T-helper 2 cell treated with Interferon-gamma antibody and Interleukin-4, amounts not matched to agents 5 μg/mL and 100 μg/mL, for 36 hours (primary cell): ENCODE results near the gene TUB.

Experiments used
- DNase-seq: peaks from one replicate; pipeline ENCODE4 v3.0.0; 2021; ENCODE audit warnings: low spot score
- H3K27ac Mint-ChIP-seq: one replicate; pipeline ENCODE4 v1.8.0; 2021; ENCODE audit warnings: mild to moderate bottlenecking, mixed read lengths
- H3K27me3 Mint-ChIP-seq: one replicate; pipeline ENCODE4 v1.8.0; 2021; ENCODE audit warnings: low read depth, mixed read lengths
- H3K36me3 Mint-ChIP-seq: one replicate; pipeline ENCODE4 v1.8.0; 2021; ENCODE audit warnings: low read depth, mixed read lengths
- H3K4me1 Mint-ChIP-seq: one replicate; pipeline ENCODE4 v1.8.0; 2021; ENCODE audit warnings: low read depth, mixed read lengths
- H3K4me3 Mint-ChIP-seq: one replicate; pipeline ENCODE4 v1.8.0; 2022; ENCODE audit warnings: mild to moderate bottlenecking, moderate library complexity, mixed read lengths
- H3K9me3 Mint-ChIP-seq: one replicate; pipeline ENCODE4 v1.8.0; 2021; ENCODE audit warnings: mixed read lengths

Gene TUB

GRCh38 chr11:8038811-8039529 is 42.0 kb upstream of the TUB start:
- Mint-ChIP-seq H3K4me3 (no peak overlapping the region), H3K27ac (no peak overlapping the region)
- DNase-seq, result no peak

GRCh38 chr11:8039530-8040260 is 41.3 kb upstream of the TUB start:
- no peaks in the 10 kb centered on the region for H3K9me3 Mint-ChIP-seq
- H3K36me3 Mint-ChIP-seq, result no peaks in the 10 kb centered on the region
- H3K4me1 Mint-ChIP-seq, result no peaks in the 10 kb centered on the region
- peaks cover 9% of the 10 kb centered on the region for H3K27me3 Mint-ChIP-seq
- no peak overlapping the region for H3K4me3 Mint-ChIP-seq
- DNase-seq, result no peak
- H3K27ac Mint-ChIP-seq, result no peak overlapping the region

More at GRCh38 chr11:8038811-8039529, 42.0 kb upstream of the TUB start:
- Mint-ChIP-seq H3K27me3 (peaks cover 5% of the 10 kb centered on the region), H3K9me3 (no peaks in the 10 kb centered on the region), H3K36me3 (no peaks in the 10 kb centered on the region), H3K4me1 (no peaks in the 10 kb centered on the region)

- H3K27me3 Mint-ChIP-seq, result peaks cover 14% of the 10 kb centered on the region
These were observed 40.6 kb upstream of the TUB start for GRCh38 chr11:8040261-8040920.

GRCh38 chr11:8040921-8041285 is 40.1 kb upstream of the TUB start:
- no peak overlapping the region for H3K27ac Mint-ChIP-seq
- no peaks in the 10 kb centered on the region for H3K9me3 Mint-ChIP-seq
- H3K36me3 Mint-ChIP-seq, result no peaks in the 10 kb centered on the region
- H3K4me3 Mint-ChIP-seq, result no peak overlapping the region
- no peaks in the 10 kb centered on the region for H3K4me1 Mint-ChIP-seq
- H3K27me3 Mint-ChIP-seq, result peaks cover 18% of the 10 kb centered on the region
- DNase-seq, result no peak

More at GRCh38 chr11:8040261-8040920, 40.6 kb upstream of the TUB start:
- H3K4me1 Mint-ChIP-seq, result no peaks in the 10 kb centered on the region
- H3K9me3 Mint-ChIP-seq, result no peaks in the 10 kb centered on the region
- H3K27ac Mint-ChIP-seq, result no peak overlapping the region
- H3K36me3 Mint-ChIP-seq, result no peaks in the 10 kb centered on the region
- no peak for DNase-seq
- H3K4me3 Mint-ChIP-seq, result no peak overlapping the region

- no peaks in the 10 kb centered on the region for H3K4me1 Mint-ChIP-seq
- H3K9me3 Mint-ChIP-seq, result no peaks in the 10 kb centered on the region
- H3K36me3 Mint-ChIP-seq, result no peaks in the 10 kb centered on the region
- H3K27me3 Mint-ChIP-seq, result peaks cover 22% of the 10 kb centered on the region
- no peak for DNase-seq
- no peak overlapping the region for H3K4me3 Mint-ChIP-seq
- no peak overlapping the region for H3K27ac Mint-ChIP-seq
These were observed 39.4 kb upstream of the TUB start for GRCh38 chr11:8041576-8041975.

GRCh38 chr11:8043756-8044155 is 37.3 kb upstream of the TUB start:
- DNase-seq, result no peak
- Mint-ChIP-seq H3K27me3 (peaks cover 25% of the 10 kb centered on the region), H3K36me3 (no peaks in the 10 kb centered on the region), H3K4me3 (no peak overlapping the region), H3K27ac (no peak overlapping the region), H3K9me3 (no peaks in the 10 kb centered on the region), H3K4me1 (no peaks in the 10 kb centered on the region)

GRCh38 chr11:8045839-8046238 is 35.2 kb upstream of the TUB start:
- H3K4me3 Mint-ChIP-seq, result no peak overlapping the region
- DNase-seq, result no peak
- H3K27me3 Mint-ChIP-seq, result peaks cover 27% of the 10 kb centered on the region
- no peaks in the 10 kb centered on the region for H3K36me3 Mint-ChIP-seq
- H3K9me3 Mint-ChIP-seq, result no peaks in the 10 kb centered on the region
- H3K4me1 Mint-ChIP-seq, result no peaks in the 10 kb centered on the region
- H3K27ac Mint-ChIP-seq, result no peak overlapping the region

GRCh38 chr11:8047382-8047781 is 33.6 kb upstream of the TUB start:
- Mint-ChIP-seq H3K4me1 (no peaks in the 10 kb centered on the region), H3K4me3 (no peak overlapping the region), H3K9me3 (no peaks in the 10 kb centered on the region), H3K27ac (no peak overlapping the region), H3K36me3 (no peaks in the 10 kb centered on the region), H3K27me3 (peaks cover 28% of the 10 kb centered on the region)
- no peak for DNase-seq

GRCh38 chr11:8049084-8049483 is 31.9 kb upstream of the TUB start:
- Mint-ChIP-seq H3K4me3 (no peak overlapping the region), H3K9me3 (no peaks in the 10 kb centered on the region), H3K4me1 (no peaks in the 10 kb centered on the region), H3K27me3 (peaks cover 25% of the 10 kb centered on the region), H3K27ac (no peak overlapping the region), H3K36me3 (no peaks in the 10 kb centered on the region)
- DNase-seq, result no peak

- DNase-seq, result no peak
- H3K4me1 Mint-ChIP-seq, result peaks cover 5% of the 10 kb centered on the region
- H3K9me3 Mint-ChIP-seq, result no peaks in the 10 kb centered on the region
- H3K27me3 Mint-ChIP-seq, result peaks cover 5% of the 10 kb centered on the region
- no peaks in the 10 kb centered on the region for H3K36me3 Mint-ChIP-seq
- H3K27ac Mint-ChIP-seq, result no peak overlapping the region
- no peak overlapping the region for H3K4me3 Mint-ChIP-seq
These were observed 25.7 kb upstream of the TUB start for GRCh38 chr11:8055091-8055835.

GRCh38 chr11:8055836-8056526 is 25.0 kb upstream of the TUB start:
- Mint-ChIP-seq H3K27me3 (peaks cover 1% of the 10 kb centered on the region), H3K4me3 (no peak overlapping the region), H3K27ac (no peak overlapping the region), H3K9me3 (no peaks in the 10 kb centered on the region), H3K4me1 (peaks cover 5% of the 10 kb centered on the region), H3K36me3 (no peaks in the 10 kb centered on the region)
- DNase-seq, result no peak

- H3K9me3 Mint-ChIP-seq, result no peaks in the 10 kb centered on the region
- H3K27me3 Mint-ChIP-seq, result no peaks in the 10 kb centered on the region
- H3K4me3 Mint-ChIP-seq, result no peak overlapping the region
- no peak overlapping the region for H3K27ac Mint-ChIP-seq
- H3K36me3 Mint-ChIP-seq, result no peaks in the 10 kb centered on the region
- no peak for DNase-seq
- H3K4me1 Mint-ChIP-seq, result peaks cover 5% of the 10 kb centered on the region
These were observed 24.1 kb upstream of the TUB start for GRCh38 chr11:8056810-8057463.

- H3K9me3 Mint-ChIP-seq, result no peaks in the 10 kb centered on the region
- no peaks in the 10 kb centered on the region for H3K27me3 Mint-ChIP-seq
- no peak for DNase-seq
- H3K4me3 Mint-ChIP-seq, result no peak overlapping the region
- H3K4me1 Mint-ChIP-seq, result peaks cover 5% of the 10 kb centered on the region
- no peak overlapping the region for H3K27ac Mint-ChIP-seq
- no peaks in the 10 kb centered on the region for H3K36me3 Mint-ChIP-seq
These were observed 22.8 kb upstream of the TUB start for GRCh38 chr11:8058216-8058615.
